Ovary (tissue), 3 donors: Measurements from ENCODE around the gene WRNIP1.

ENCODE experiments used
- CTCF ChIP-seq, 3 donors: fragments of 450-650 bp in 2 of 3; fragments of 200-600 bp in 1 of 3; IDR thresholded peaks; one replicate each; pipeline versions ENCODE4 v1.5.1 to v1.8.0; 2016 to 2022; ENCODE audit warnings: antibody characterized with exemption in 3 of 3, mild to moderate bottlenecking in 1 of 3
- EP300 ChIP-seq: sonication (generic); formaldehyde crosslinking; IDR thresholded peaks from one replicate; pipeline ENCODE4 v1.6.1; 2017; ENCODE audit warnings: antibody characterized with exemption
- POLR2A ChIP-seq: fragments of 450-650 bp; IDR thresholded peaks from one replicate; pipeline ENCODE4 v1.6.1; 2017; ENCODE audit warnings: antibody characterized with exemption, mild to moderate bottlenecking, moderate library complexity
- donor health status: DM: no; HTN: no; CAD: no.

GRCh38 chr6:2749969-2750600 lies 15.1 kb upstream of the WRNIP1 start:
- TF ChIP-seq CTCF (IDR thresholded peaks at IDR 0.05): peak; percentile 56 to 62 (median 60)
- TF ChIP-seq POLR2A: no peak
- TF ChIP-seq EP300: no peak
